ENCODE results near the gene ATP6V1F.
"Not testable (repeated sequence)": the region's sequence is repeated elsewhere in the genome, so short reads cannot be mapped to it uniquely, and the experiment has no call there.

Gene ATP6V1F

GRCh38 chr7:128908750-128909624 is 46.3 kb downstream of the ATP6V1F start:
- TF ChIP-seq, protein P1, sequence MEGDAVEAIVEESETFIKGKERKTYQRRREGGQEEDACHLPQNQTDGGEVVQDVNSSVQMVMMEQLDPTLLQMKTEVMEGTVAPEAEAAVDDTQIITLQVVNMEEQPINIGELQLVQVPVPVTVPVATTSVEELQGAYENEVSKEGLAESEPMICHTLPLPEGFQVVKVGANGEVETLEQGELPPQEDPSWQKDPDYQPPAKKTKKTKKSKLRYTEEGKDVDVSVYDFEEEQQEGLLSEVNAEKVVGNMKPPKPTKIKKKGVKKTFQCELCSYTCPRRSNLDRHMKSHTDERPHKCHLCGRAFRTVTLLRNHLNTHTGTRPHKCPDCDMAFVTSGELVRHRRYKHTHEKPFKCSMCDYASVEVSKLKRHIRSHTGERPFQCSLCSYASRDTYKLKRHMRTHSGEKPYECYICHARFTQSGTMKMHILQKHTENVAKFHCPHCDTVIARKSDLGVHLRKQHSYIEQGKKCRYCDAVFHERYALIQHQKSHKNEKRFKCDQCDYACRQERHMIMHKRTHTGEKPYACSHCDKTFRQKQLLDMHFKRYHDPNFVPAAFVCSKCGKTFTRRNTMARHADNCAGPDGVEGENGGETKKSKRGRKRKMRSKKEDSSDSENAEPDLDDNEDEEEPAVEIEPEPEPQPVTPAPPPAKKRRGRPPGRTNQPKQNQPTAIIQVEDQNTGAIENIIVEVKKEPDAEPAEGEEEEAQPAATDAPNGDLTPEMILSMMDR (IDR thresholded peaks at IDR 0.05; ENCODE audit: low read depth, low read length): no peak
- in situ Hi-C loops (cut with HindIII; ENCODE audit: low sequenced_read_pairs): no loop called here
- no peak overlapping the region for H3K4me3 ChIP-seq (ENCODE audit: low read depth, low read length)
- DNase-seq (ENCODE audit: low read depth, low spot score): no peak

DNA sequence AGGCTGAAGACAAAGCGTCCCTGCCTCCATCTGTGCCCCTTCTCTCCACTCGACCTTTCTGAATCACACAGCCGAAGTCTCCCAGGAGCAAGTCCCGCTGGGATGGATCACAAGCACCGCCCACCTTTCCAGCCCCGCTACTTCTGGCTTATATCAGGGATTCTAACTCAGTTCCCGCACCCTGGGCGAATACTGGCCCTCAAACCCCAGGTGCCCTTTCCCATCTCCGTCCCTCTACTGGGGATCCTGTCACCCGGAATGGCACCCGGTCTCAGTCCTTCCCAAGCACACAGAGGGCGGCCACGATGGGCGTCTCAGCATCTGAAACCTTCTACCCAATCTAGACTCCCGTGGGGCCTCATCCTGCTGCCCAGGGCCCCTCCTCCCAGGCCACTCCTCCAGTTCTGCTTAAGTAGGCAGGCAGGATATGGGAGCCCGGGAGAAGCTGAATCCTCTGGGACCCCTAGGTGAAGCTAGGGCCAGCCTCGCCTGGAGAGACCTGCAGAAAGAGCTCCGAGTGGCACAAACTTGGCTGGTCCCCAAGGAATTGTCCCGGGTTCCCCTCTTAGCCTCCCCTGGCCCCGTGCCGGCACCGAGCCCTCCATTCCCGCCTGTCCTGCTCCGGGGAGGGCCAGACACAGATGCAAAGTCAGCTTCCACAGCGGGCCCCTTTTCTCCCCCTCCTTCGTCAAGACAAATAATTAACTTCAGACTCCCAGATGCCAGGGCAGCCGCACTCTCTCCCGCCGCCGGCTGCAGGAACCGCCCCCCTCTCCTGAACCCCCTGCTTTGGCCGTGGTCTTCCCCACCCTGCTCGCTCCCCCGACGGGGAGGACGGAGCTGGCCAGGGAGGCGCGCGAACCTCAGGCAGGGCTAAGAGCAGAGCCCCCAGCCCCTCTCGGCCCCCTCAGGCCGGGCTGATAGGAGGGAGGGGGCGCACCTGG is 47.2 kb downstream of the ATP6V1F start:
- in situ Hi-C loops (cut with HindIII; ENCODE audit: low sequenced_read_pairs): no loop called here
- TF ChIP-seq, protein P1 (IDR thresholded peaks at IDR 0.05; ENCODE audit: low read depth, low read length): no peak
- H3K4me3 ChIP-seq (ENCODE audit: low read depth, low read length): peak overlapping the region; percentile 22
- DNase-seq (ENCODE audit: low read depth, low spot score): peak; percentile 24

DNA sequence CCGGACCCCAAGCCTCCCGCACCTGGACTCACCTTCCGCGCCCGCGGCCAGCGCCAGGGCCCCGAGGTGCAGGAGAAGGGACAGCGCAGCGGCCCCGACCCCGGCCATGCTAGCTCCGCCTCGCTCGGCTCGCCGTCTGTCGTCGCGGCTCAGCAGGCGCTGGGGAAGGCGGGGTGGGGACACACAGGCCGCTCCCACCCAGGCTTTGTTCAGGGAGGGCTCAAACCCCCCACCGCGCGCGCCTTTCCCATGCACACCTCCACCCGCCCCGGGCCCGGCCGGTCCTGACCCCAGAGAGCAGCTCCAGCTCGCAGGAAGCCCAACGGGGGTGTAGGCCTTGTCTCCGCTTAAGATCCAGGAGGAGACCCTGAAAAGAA is 47.9 kb downstream of the ATP6V1F start, which contains the start of gene KCP:
Gene KCP, minus strand, starts transcription at position 141 of the 377 bp plus-strand sequence. Its CDS starts 33 bp downstream, at position 108.
- in situ Hi-C loops (cut with HindIII; ENCODE audit: low sequenced_read_pairs): no loop called here
- TF ChIP-seq, protein P1 (IDR thresholded peaks at IDR 0.05; ENCODE audit: low read depth, low read length): no peak
- peak within 1 kb of the TSS; percentile 22 for H3K4me3 ChIP-seq (ENCODE audit: low read depth, low read length)
- DNase-seq (ENCODE audit: low read depth, low spot score): no peak

GRCh38 chr7:128911423-128912031 is 48.9 kb downstream of the ATP6V1F start:
- in situ Hi-C loops (cut with HindIII; ENCODE audit: low sequenced_read_pairs): no loop called here
- DNase-seq (ENCODE audit: low read depth, low spot score): no peak
- no peak overlapping the region for H3K4me3 ChIP-seq (ENCODE audit: low read depth, low read length)
- TF ChIP-seq, protein P1 (IDR thresholded peaks at IDR 0.05; ENCODE audit: low read depth, low read length): no peak

GRCh38 chr7:128912281-128912680 is 49.6 kb downstream of the ATP6V1F start:
- no peak overlapping the region for H3K4me3 ChIP-seq (ENCODE audit: low read depth, low read length)
- in situ Hi-C loops (cut with HindIII; ENCODE audit: low sequenced_read_pairs): no loop called here
- DNase-seq (ENCODE audit: low read depth, low spot score): no peak
- TF ChIP-seq, protein P1 (IDR thresholded peaks at IDR 0.05; ENCODE audit: low read depth, low read length): no peak

DNA sequence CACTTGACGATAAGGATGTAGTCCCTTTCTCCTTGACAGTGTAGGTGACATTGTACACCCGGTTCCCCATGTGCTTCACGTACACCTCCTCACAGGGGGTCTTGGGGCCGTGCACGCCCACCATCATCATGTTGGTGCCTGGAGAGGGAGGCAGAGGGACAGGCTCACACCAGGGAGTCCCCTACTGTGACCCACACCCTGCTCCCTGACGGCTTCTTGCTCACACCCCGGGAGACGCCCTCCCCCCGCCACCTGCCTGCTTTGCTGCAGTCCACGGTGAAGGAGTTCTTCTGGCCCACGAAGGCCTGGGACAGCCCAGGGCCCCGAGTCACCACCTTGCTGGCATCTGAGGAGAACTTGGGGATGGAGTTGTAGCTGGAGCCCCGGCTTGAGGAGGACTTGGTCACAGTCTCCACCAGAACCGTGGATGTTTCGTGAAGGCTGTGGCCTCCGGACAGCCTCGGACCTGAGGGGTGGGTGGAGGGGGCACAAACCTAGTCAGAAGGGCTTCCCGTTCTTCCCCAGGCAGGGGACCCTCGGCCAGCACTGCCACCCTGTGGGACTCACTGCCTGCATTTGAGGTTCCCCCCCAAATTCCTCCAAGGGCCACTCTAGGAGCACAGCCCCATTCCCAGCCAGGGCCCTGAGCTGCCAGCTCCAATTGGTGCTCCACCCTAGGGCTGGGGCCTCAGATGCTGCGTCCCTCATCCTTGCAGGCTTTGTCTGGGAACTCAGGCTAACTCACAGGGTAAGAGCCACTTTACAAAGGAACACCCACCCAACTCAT is 50.2 kb downstream of the ATP6V1F start:
- H3K4me3 ChIP-seq (ENCODE audit: low read depth, low read length); DNase-seq (ENCODE audit: low read depth, low spot score); in situ Hi-C loops (cut with HindIII; ENCODE audit: low sequenced_read_pairs): not testable (repeated sequence)
